ENCODE measurements around the gene ANXA4.

ANXA4 gene

GRCh38 chr2:69741575-69742321 is at the start of gene ANXA4:
Gene ANXA4 (plus strand): TSS chr2:69742134. CDS start chr2:69781566, 39,432 bp downstream.
- DNase-seq (ENCODE audit: low read depth in 2 of 2) = peak; percentile 25 to 34

- no peak for DNase-seq (ENCODE audit: low read depth in 2 of 2)
These were observed 49.5 kb upstream of the ANXA4 start for GRCh38 chr2:69692424-69692823.

GRCh38 chr2:69693059-69693774 is 48.7 kb upstream of the ANXA4 start:
- no peak for DNase-seq (ENCODE audit: low read depth in 2 of 2)

- DNase-seq (ENCODE audit: low read depth in 2 of 2) = peak in 1 of 2 donors; percentile 13
These were observed 48.0 kb upstream of the ANXA4 start for GRCh38 chr2:69693775-69694450.

GRCh38 chr2:69694894-69695849 is 46.8 kb upstream of the ANXA4 start:
- no peak for DNase-seq (ENCODE audit: low read depth in 2 of 2)

GRCh38 chr2:69695850-69696216 is 46.1 kb upstream of the ANXA4 start:
- no peak for DNase-seq (ENCODE audit: low read depth in 2 of 2)

- DNase-seq (ENCODE audit: low read depth in 2 of 2) = no peak
These were observed 41.6 kb upstream of the ANXA4 start for GRCh38 chr2:69700381-69700780.

GRCh38 chr2:69701100-69701945 is 40.6 kb upstream of the ANXA4 start:
- DNase-seq (ENCODE audit: low read depth in 2 of 2) = no peak

GRCh38 chr2:69703189-69703588 is 38.7 kb upstream of the ANXA4 start:
- DNase-seq (ENCODE audit: low read depth in 2 of 2) = no peak

- no peak for DNase-seq (ENCODE audit: low read depth in 2 of 2)
These were observed 37.5 kb upstream of the ANXA4 start for GRCh38 chr2:69704446-69704845.

GRCh38 chr2:69709290-69709689 is 32.6 kb upstream of the ANXA4 start:
- DNase-seq (ENCODE audit: low read depth in 2 of 2) = no peak

- DNase-seq (ENCODE audit: low read depth in 2 of 2) = no peak
These were observed 30.0 kb upstream of the ANXA4 start for GRCh38 chr2:69711971-69712370.

- no peak for DNase-seq (ENCODE audit: low read depth in 2 of 2)
These were observed 27.9 kb upstream of the ANXA4 start for GRCh38 chr2:69714024-69714423.

GRCh38 chr2:69714539-69715220 is 27.3 kb upstream of the ANXA4 start:
- DNase-seq (ENCODE audit: low read depth in 2 of 2) = peak; percentile 71 to 79

GRCh38 chr2:69715964-69716363 is 26.0 kb upstream of the ANXA4 start:
- DNase-seq (ENCODE audit: low read depth in 2 of 2) = no peak

GRCh38 chr2:69716555-69717120 is 25.3 kb upstream of the ANXA4 start:
- DNase-seq (ENCODE audit: low read depth in 2 of 2) = no peak

GRCh38 chr2:69717186-69717585 is 24.7 kb upstream of the ANXA4 start:
- DNase-seq (ENCODE audit: low read depth in 2 of 2) = no peak

GRCh38 chr2:69717861-69718273 is 24.1 kb upstream of the ANXA4 start:
- DNase-seq (ENCODE audit: low read depth in 2 of 2) = no peak

GRCh38 chr2:69718338-69718965 is 23.5 kb upstream of the ANXA4 start:
- no peak for DNase-seq (ENCODE audit: low read depth in 2 of 2)
